ENCODE measurements around the gene SH3PXD2A.

DNA sequence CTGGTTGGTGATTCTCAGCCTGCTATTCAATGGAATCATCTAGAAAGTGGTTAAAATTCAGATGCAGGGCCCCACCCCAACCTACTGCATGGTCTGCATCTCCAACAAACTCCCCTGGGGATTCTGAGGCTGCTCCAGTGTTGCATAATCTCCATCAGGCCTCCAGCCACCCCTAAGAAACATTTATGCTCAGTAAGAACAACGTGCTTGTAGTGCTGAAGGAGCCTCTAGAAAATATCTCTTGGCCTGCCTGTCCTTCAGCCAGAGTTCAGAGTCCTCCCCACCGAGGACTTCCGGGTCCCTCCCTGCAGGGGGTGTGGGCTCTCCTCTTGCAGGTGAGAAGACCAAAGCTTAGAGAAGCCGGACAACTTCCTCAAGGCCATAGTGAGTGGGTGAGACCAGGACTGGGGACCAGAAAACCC lies 159.8 kb downstream of the SH3PXD2A start:
- TF ChIP-seq SIX5 (IDR thresholded peaks at IDR 0.05; ENCODE audit: low read depth, low read length, severe bottlenecking) (no peak), MAX (IDR thresholded peaks at IDR 0.05; ENCODE audit: low read depth, low read length) (no peak), EP300 (IDR thresholded peaks at IDR 0.05; ENCODE audit: borderline replicate concordance in 1 of 2, control insufficient read depth in 1 of 2, low read depth in 2 of 2, low read length in 2 of 2) (no peak), POLR2A (IDR thresholded peaks at IDR 0.05; ENCODE audit: low read depth, low read length) (no peak), CHD2 (IDR thresholded peaks at IDR 0.05; ENCODE audit: borderline replicate concordance, low read depth, low read length) (no peak), NBN (IDR thresholded peaks at IDR 0.05) (no peak), FOXM1 (IDR thresholded peaks at IDR 0.05; ENCODE audit: low read depth, low read length) (no peak)
- TF ChIP-seq, protein P1, sequence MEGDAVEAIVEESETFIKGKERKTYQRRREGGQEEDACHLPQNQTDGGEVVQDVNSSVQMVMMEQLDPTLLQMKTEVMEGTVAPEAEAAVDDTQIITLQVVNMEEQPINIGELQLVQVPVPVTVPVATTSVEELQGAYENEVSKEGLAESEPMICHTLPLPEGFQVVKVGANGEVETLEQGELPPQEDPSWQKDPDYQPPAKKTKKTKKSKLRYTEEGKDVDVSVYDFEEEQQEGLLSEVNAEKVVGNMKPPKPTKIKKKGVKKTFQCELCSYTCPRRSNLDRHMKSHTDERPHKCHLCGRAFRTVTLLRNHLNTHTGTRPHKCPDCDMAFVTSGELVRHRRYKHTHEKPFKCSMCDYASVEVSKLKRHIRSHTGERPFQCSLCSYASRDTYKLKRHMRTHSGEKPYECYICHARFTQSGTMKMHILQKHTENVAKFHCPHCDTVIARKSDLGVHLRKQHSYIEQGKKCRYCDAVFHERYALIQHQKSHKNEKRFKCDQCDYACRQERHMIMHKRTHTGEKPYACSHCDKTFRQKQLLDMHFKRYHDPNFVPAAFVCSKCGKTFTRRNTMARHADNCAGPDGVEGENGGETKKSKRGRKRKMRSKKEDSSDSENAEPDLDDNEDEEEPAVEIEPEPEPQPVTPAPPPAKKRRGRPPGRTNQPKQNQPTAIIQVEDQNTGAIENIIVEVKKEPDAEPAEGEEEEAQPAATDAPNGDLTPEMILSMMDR (IDR thresholded peaks at IDR 0.05 in 2 of 3, conservative IDR thresholded peaks at IDR 0.05 in 1 of 3; ENCODE audit: control insufficient read depth in 2 of 3, extremely low read depth in 1 of 3, insufficient read depth in 1 of 3, low read depth in 3 of 3, low read length in 3 of 3) = no peak
- TF ChIP-seq, protein P2, sequence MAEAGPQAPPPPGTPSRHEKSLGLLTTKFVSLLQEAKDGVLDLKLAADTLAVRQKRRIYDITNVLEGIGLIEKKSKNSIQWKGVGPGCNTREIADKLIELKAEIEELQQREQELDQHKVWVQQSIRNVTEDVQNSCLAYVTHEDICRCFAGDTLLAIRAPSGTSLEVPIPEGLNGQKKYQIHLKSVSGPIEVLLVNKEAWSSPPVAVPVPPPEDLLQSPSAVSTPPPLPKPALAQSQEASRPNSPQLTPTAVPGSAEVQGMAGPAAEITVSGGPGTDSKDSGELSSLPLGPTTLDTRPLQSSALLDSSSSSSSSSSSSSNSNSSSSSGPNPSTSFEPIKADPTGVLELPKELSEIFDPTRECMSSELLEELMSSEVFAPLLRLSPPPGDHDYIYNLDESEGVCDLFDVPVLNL (IDR thresholded peaks at IDR 0.05; ENCODE audit: low read depth, low read length) = no peak

All from GM12878 (cell line).